B cell (primary cell): ENCODE data around the gene FBP1. TPM values are rescaled to one million over a fixed set of nuclear protein-coding genes. Genes with fewer than 3 reads are reported as not detected.

Experiments used
- ATAC-seq: fragments of 200-7000 bp; cut with Tn5 transposase; one replicate; pipeline ENCODE4 v1.10.0; 2021; ENCODE audit warnings: low read depth, mild to moderate bottlenecking, moderate number of reproducible peaks, moderate library complexity
- CTCF ChIA-PET: fragments of 350-600 bp; sonication (Branson Sonifier 250); formaldehyde crosslinking; loops from one replicate; lab custom pipeline; 2021; ENCODE audit warnings: antibody characterized with exemption, inconsistent platforms; lab: Charles Lee
- POLR2A ChIA-PET: fragments of 350-600 bp; sonication (Branson Sonifier 250); formaldehyde crosslinking; loops from one replicate; lab custom pipeline; 2021; ENCODE audit warnings: antibody characterized with exemption; lab: Charles Lee
- DNase-seq: peaks from one replicate; pipeline ENCODE4 v3.0.0; 2013
- H2AFZ ChIP-seq: 2 replicates; pipeline ENCODE4 v1.6.1; 2012; ENCODE audit warnings: mild to moderate bottlenecking, low read depth, low read length; ENCODE audit not compliant: insufficient read depth, poor library complexity, severe bottlenecking
- H3K27ac ChIP-seq, 2 donors: 1 replicate in 1 of 2; 2 replicates in 1 of 2; pipeline ENCODE4 v1.5.1; 2012 to 2013; ENCODE audit warnings: low read length in 2 of 2, mild to moderate bottlenecking in 2 of 2, moderate library complexity in 1 of 2
- H3K27me3 ChIP-seq, 4 experiments: fragments of 200-600 bp in 1 of 4; sonication (generic) in 1 of 4; replicated peaks in 1 of 4; 1 replicate in 2 of 4; 2 replicates in 2 of 4; pipeline versions ENCODE4 v1.6.1 to v1.7.0; 2013 to 2016; ENCODE audit warnings: low read length in 3 of 4, mild to moderate bottlenecking in 2 of 4, mixed read lengths in 1 of 4, moderate library complexity in 1 of 4; ENCODE audit not compliant: insufficient read depth in 4 of 4, control insufficient read depth in 3 of 4; ENCODE audit errors: control extremely low read depth in 1 of 4
- H3K36me3 ChIP-seq, 2 experiments: replicated peaks in 1 of 2; 1 replicate in 1 of 2; 2 replicates in 1 of 2; pipeline versions ENCODE4 v1.6.1 to v1.7.1; 2013; ENCODE audit warnings: low read length in 1 of 2; ENCODE audit not compliant: insufficient read depth in 2 of 2, control insufficient read depth in 1 of 2; ENCODE audit errors: control extremely low read depth in 1 of 2, extremely low read depth in 1 of 2
- H3K4me1 ChIP-seq, 2 donors: fragments of 200-600 bp in 1 of 2; sonication (generic) in 1 of 2; 1 replicate in 1 of 2; 2 replicates in 1 of 2; pipeline versions ENCODE4 v1.5.1 to v1.6.1; 2013 to 2017; ENCODE audit warnings: low read length in 2 of 2; ENCODE audit not compliant: control insufficient read depth in 2 of 2, insufficient read depth in 2 of 2
- H3K4me2 ChIP-seq: replicated peaks from 2 replicates; pipeline ENCODE3; 2012; ENCODE audit warnings: mild to moderate bottlenecking, low read depth, low read length; ENCODE audit not compliant: poor library complexity, severe bottlenecking
- H3K4me3 ChIP-seq, 5 experiments: fragments of 200-600 bp in 1 of 5; sonication (generic) in 1 of 5; 1 replicate in 3 of 5; 2 replicates in 2 of 5; pipeline versions ENCODE4 v1.5.1 to v1.7.0; 2011 to 2016; ENCODE audit warnings: low read length in 4 of 5, mild to moderate bottlenecking in 4 of 5, low read depth in 2 of 5, control low read depth in 1 of 5, moderate library complexity in 1 of 5; ENCODE audit not compliant: insufficient read depth in 1 of 5; ENCODE audit errors: control extremely low read depth in 1 of 5, extremely low read depth in 1 of 5
- H3K79me2 ChIP-seq: fragments of 200-600 bp; sonication (generic); one replicate; pipeline ENCODE4 v1.6.0; 2016; ENCODE audit warnings: low read length; ENCODE audit not compliant: control insufficient read depth, insufficient read depth
- H3K9ac ChIP-seq: fragments of 200-600 bp; sonication (generic); 2 replicates; pipeline ENCODE4 v1.6.1; 2017; ENCODE audit warnings: mild to moderate bottlenecking, low read length, moderate library complexity
- H3K9me3 ChIP-seq, 3 donors: one replicate each; pipeline versions ENCODE4 v1.6.1 to v1.7.1; 2013; ENCODE audit warnings: low read length in 2 of 3; ENCODE audit not compliant: control insufficient read depth in 2 of 3, insufficient read depth in 1 of 3; ENCODE audit errors: control extremely low read depth in 1 of 3
- H4K20me1 ChIP-seq: 2 replicates; pipeline ENCODE4 v1.6.0; 2012; ENCODE audit warnings: mild to moderate bottlenecking, low read length; ENCODE audit not compliant: insufficient read depth, control insufficient read depth, poor library complexity, severe bottlenecking
- H3K27ac Mint-ChIP-seq: one replicate; pipeline ENCODE4 v1.8.0; 2021; ENCODE audit warnings: mixed read lengths
- H3K27me3 Mint-ChIP-seq: one replicate; pipeline ENCODE4 v1.8.0; 2021; ENCODE audit warnings: mixed read lengths
- H3K4me1 Mint-ChIP-seq: one replicate; pipeline ENCODE4 v1.8.0; 2021; ENCODE audit warnings: mixed read lengths
- H3K4me3 Mint-ChIP-seq: one replicate; pipeline ENCODE4 v1.8.0; 2021; ENCODE audit warnings: mixed read lengths
- H3K9me3 Mint-ChIP-seq: one replicate; pipeline ENCODE4 v1.8.0; 2022; ENCODE audit warnings: mixed read lengths; ENCODE audit not compliant: insufficient read depth
- CTCF ChIP-seq: fragments of 200-600 bp; IDR thresholded peaks from one replicate; pipeline ENCODE4 v1.8.0; 2022; ENCODE audit warnings: antibody characterized with exemption, mild to moderate bottlenecking
- EZH2 ChIP-seq: IDR thresholded peaks from 2 replicates; pipeline ENCODE4 v1.6.1; 2012; ENCODE audit warnings: borderline replicate concordance, low read depth, mild to moderate bottlenecking, moderate library complexity, low read length; ENCODE audit not compliant: insufficient read depth, poor library complexity, severe bottlenecking
- WGBS: methylation state at CpG from one replicate; pipeline ENCODE4 v1.1.5; 2013; ENCODE audit warnings: missing lambda C conversion rate; ENCODE audit not compliant: insufficient coverage; 5-methylcytosine and 5-hydroxymethylcytosine counted together
- intact Hi-C: fragments of 100-400 bp; cut with micrococcal nuclease; formaldehyde crosslinking; loops from one replicate; pipeline ENCODE4 v1.10.0; 2022
- polyA plus RNA-seq: library from polyadenylated mRNA; depleted of rRNA; stranded (reverse); fragments of >200 nt; gene quantifications from 2 replicates; pipeline ENCODE4 v1.2.3, GENCODE V29; 2012
- total RNA-seq, 2 donors: library from RNA; stranded (reverse); fragments of 120-200 nt in 1 of 2; gene quantifications; 1 replicate in 1 of 2; 2 replicates in 1 of 2; pipeline versions ENCODE4 v1.2.3 to v1.2.4, GENCODE V29; 2013 to 2022

Gene FBP1
- total and polyA plus RNA-seq, 2 donors (not counting 1 experiment from before 2014, with no cell fraction given): 2.8 TPM

GRCh38 chr9:94600715-94601114 lies 38.6 kb downstream of the FBP1 start:
- H3K4me2 ChIP-seq: no peak overlapping the region
- Mint-ChIP-seq H3K27me3 (peaks cover 20% of the 10 kb centered on the region), H3K9me3 (no peaks in the 10 kb centered on the region), H3K27ac (no peak overlapping the region), H3K4me1 (peaks cover 5% of the 10 kb centered on the region), H3K4me3 (no peak overlapping the region)
- H2AFZ ChIP-seq: no peak overlapping the region
- H3K9ac ChIP-seq: no peak overlapping the region
- no peak overlapping the region for H3K4me3 ChIP-seq
- WGBS: 80% methylated on average over 9 of the region's 10 CpGs
- H3K36me3 ChIP-seq: no peaks in the 10 kb centered on the region
- H3K4me1 ChIP-seq: peaks cover 0 to 4% of the 10 kb centered on the region in 2 donors
- CTCF ChIA-PET: no interaction called here
- H4K20me1 ChIP-seq: no peaks in the 10 kb centered on the region
- no peaks in the 10 kb centered on the region for H3K9me3 ChIP-seq
- POLR2A ChIA-PET: no interaction called here
- intact Hi-C loops: no loop called here
- H3K27ac ChIP-seq: no peak overlapping the region
- no peaks in the 10 kb centered on the region for H3K27me3 ChIP-seq
- TF ChIP-seq EZH2 (no peak), CTCF (no peak)
- DNase-seq: no peak
- ATAC-seq: no peak
- no peaks in the 10 kb centered on the region for H3K79me2 ChIP-seq

DNA sequence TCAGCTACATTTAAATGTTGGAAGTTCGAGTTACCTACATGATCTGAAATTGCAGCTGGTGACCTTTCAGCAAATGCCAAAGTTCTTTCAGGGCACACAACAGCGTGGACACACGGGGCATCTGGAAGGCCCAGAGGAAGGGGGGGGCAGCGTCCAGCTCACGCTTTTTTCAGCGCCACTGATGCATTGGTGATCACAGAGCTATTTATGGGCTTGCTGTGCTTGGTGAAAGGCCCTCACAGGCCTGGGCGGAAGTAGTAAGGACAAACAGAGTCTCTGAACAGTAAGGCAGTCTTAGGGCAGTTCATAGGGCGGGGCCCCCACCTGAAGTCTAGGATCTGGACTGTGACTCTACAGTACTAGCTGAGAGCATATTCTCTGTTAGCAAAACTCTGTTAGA lies 39.1 kb downstream of the FBP1 start:
- H3K27ac Mint-ChIP-seq: no peak overlapping the region
- ChIA-PET CTCF (no interaction called here), POLR2A (no interaction called here)
- H3K9me3 ChIP-seq: no peaks in the 10 kb centered on the region
- peaks cover 0 to 4% of the 10 kb centered on the region in 2 donors for H3K4me1 ChIP-seq
- H3K36me3 ChIP-seq: no peaks in the 10 kb centered on the region
- TF ChIP-seq CTCF (no peak), EZH2 (no peak)
- H3K27ac ChIP-seq: no peak overlapping the region
- no peak overlapping the region for H3K4me3 Mint-ChIP-seq
- 92% methylated on average over 8 of the region's 8 CpGs for WGBS
- no peak overlapping the region for H2AFZ ChIP-seq
- DNase-seq: no peak
- no peaks in the 10 kb centered on the region for H3K79me2 ChIP-seq
- peaks cover 5% of the 10 kb centered on the region for H3K4me1 Mint-ChIP-seq
- H4K20me1 ChIP-seq: no peaks in the 10 kb centered on the region
- H3K27me3 ChIP-seq: no peaks in the 10 kb centered on the region
- no peak overlapping the region for H3K4me3 ChIP-seq
- H3K4me2 ChIP-seq: no peak overlapping the region
- no peak for ATAC-seq
- intact Hi-C loops: no loop called here
- no peak overlapping the region for H3K9ac ChIP-seq
- H3K9me3 Mint-ChIP-seq: no peaks in the 10 kb centered on the region
- H3K27me3 Mint-ChIP-seq: peaks cover 17% of the 10 kb centered on the region
